Brain microvascular endothelial cell (primary cell): ENCODE results near the gene DENND10.
"Not testable (repeated sequence)": the region's sequence is repeated elsewhere in the genome, so short reads cannot be mapped to it uniquely, and the experiment has no call there.

Experiments used
- DNase-seq: peaks from one replicate; pipeline ENCODE4 v3.0.0-alpha.2; 2020
- H3K27ac ChIP-seq: fragments of 250-450 bp; sonication (Bioruptor Pico); 2 replicates; pipeline ENCODE4 v1.5.1; 2020; ENCODE audit warnings: mild to moderate bottlenecking, moderate library complexity
- H3K27me3 ChIP-seq: fragments of 250-450 bp; sonication (Bioruptor Pico); replicated peaks from 2 replicates; pipeline ENCODE4 v1.5.1; 2020; ENCODE audit warnings: mild to moderate bottlenecking
- H3K36me3 ChIP-seq: fragments of 250-450 bp; sonication (Bioruptor Pico); replicated peaks from 2 replicates; pipeline ENCODE4 v1.5.1; 2020; ENCODE audit warnings: mild to moderate bottlenecking
- H3K4me3 ChIP-seq: 2 replicates; pipeline ENCODE4 v1.5.1; 2011; ENCODE audit warnings: low read depth, mild to moderate bottlenecking, control low read depth, low read length, moderate library complexity
- CTCF ChIP-seq: IDR thresholded peaks from 2 replicates; pipeline ENCODE4 v1.5.1; 2011; ENCODE audit warnings: low read depth, mild to moderate bottlenecking, moderate library complexity, low read length, control low read depth, inconsistent platforms; ENCODE audit errors: missing control alignments
- in situ Hi-C: cut with HindIII; loops from 2 replicates; pipeline ENCODE4 v1.10.0; 2017; ENCODE audit warnings: low sequenced_read_pairs, low pct_ligation_motif_present

DENND10 gene

GRCh38 chr10:119139464-119140067 lies 35.7 kb downstream of the DENND10 start:
- no peaks in the 10 kb centered on the region for H3K27me3 ChIP-seq
- H3K27ac ChIP-seq = no peak overlapping the region

GRCh38 chr10:119140603-119141245 lies 36.8 kb downstream of the DENND10 start:
- Histone ChIP-seq H3K36me3 (no peaks in the 10 kb centered on the region), H3K27ac (no peak overlapping the region), H3K4me3 (no peak overlapping the region), H3K27me3 (no peaks in the 10 kb centered on the region)
- no peak for DNase-seq
- in situ Hi-C loops = no loop called here
- TF ChIP-seq CTCF = no peak

More at GRCh38 chr10:119139464-119140067, 35.7 kb downstream of the DENND10 start:
- in situ Hi-C loops = no loop called here
- TF ChIP-seq CTCF = peak; percentile 79
- no peak for DNase-seq
- Histone ChIP-seq H3K36me3 (no peaks in the 10 kb centered on the region), H3K4me3 (no peak overlapping the region)

DNA sequence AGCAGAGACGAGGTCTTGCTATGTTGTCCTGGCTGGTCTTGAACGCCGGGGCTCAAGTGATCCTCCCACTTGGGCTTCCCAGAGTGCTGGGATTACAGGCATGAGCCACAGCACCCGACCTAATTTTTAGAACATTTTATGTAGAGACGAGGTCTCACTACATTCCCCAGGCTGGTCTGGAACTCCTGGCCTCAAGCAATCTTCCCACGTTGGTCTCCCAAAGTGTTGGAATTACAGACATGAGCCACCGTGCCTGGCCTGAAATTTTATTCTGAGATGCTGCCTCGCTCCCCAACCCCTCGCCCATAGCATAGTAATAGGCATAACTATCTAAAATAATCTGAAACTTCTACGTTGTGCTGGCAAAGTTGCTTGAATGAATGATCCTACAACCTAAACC lies 39.7 kb downstream of the DENND10 start:
- in situ Hi-C loops = no loop called here
- no peaks in the 10 kb centered on the region for H3K36me3 ChIP-seq
- H3K27ac ChIP-seq = no peak overlapping the region
- H3K4me3 ChIP-seq = no peak overlapping the region
- DNase-seq = no peak
- H3K27me3 ChIP-seq = no peaks in the 10 kb centered on the region
- TF ChIP-seq CTCF = no peak

DNA sequence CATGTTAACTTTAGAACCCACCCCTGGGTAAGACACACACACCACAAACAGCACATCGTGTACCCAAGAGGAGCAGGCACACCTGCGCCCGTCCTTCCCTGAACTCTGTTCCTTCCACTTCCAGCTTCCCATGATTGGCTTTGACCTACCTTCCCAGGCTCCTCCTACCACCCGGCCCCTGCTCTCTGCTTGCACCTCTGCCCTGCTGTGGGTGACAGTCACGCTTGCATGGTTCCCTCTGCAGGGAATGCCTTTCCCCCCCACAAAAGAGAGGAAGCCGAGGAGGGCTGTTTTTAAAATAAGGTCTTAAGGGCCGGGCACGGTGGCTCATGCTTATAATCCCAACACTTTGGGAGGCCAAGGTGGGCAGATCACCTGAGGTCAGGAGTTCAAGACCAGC lies 45.2 kb downstream of the DENND10 start:
- no peak for DNase-seq
- Histone ChIP-seq H3K27me3 (no peaks in the 10 kb centered on the region), H3K4me3 (no peak overlapping the region), H3K27ac (no peak overlapping the region), H3K36me3 (peaks cover 10% of the 10 kb centered on the region)
- TF ChIP-seq CTCF = no peak
- in situ Hi-C loops = no loop called here

DNA sequence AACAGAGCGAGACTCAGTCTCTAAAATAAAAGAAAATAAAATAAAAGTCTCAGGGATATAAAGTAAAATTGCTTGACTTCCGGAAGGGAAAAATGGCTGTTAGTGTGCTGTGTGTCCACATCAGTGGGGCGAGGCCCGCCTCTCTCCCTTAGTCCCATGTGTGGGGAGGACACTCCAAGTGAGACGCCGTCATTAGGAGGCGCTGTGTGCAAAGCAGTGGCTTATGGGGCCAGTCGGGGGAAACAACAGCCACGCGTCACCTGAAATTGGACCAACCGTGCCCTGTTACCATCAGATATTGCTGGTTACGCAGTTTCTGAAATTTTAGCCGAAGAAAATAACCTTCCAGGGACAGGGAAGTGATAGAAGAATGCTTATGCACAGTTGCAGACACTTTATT lies 45.8 kb downstream of the DENND10 start:
- DNase-seq = no peak
- Histone ChIP-seq H3K4me3 (no peak overlapping the region), H3K27me3 (no peaks in the 10 kb centered on the region), H3K36me3 (peaks cover 11% of the 10 kb centered on the region), H3K27ac (no peak overlapping the region)
- in situ Hi-C loops = no loop called here
- TF ChIP-seq CTCF = peak; percentile 42

GRCh38 chr10:119151601-119152000 lies 47.7 kb downstream of the DENND10 start:
- H3K36me3 ChIP-seq = peaks cover 19% of the 10 kb centered on the region
- in situ Hi-C loops = not testable (repeated sequence)

More at GRCh38 chr10:119151601-119152000, 47.7 kb downstream of the DENND10 start:
- not testable (repeated sequence) for DNase-seq, H3K4me3 ChIP-seq, H3K27me3 ChIP-seq, H3K27ac ChIP-seq
